Activated naive CD4-positive, alpha-beta T cell (primary cell): Measurements from ENCODE around the gene PNPLA6.
A peak's percentile ranks its signal among the peaks of the same experiment; 100 is the strongest.
"Not testable (repeated sequence)": the region's sequence is repeated elsewhere in the genome, so short reads cannot be mapped to it uniquely, and the experiment has no call there.

Experiments used
- DNase-seq, 4 experiments: peaks; one replicate each; lab custom pipeline; 2025; lab: John Stamatoyannopoulos, UW

PNPLA6 gene

DNA sequence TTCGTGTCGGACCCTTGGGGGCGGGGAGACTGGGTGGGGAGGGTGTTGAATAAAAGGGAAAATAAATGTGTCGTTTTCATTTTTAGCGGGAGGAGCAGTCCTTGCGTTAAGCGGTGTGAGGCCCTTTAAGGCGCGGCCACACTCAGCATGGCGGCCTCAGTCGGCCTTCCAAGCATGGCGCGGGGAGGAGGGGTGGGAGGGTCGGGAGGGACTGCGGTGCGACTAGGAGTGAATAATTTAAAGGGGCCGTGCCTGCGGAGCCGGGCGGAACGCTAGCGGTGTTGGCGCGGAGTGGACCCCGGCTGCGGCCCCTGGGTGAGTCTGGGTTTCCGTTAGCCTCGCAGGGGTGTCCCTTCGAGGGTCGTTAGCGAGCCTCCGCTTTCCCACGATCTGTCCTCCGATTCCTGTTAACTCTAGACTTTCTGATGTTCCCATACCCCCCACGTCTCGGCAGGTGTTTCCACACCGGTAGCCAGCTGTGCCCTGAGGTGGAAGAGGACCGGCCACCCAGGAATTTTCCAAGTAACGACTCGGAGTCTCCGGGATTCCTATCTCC is 1.5 kb upstream of the PNPLA6 start:
- DNase-seq, result peak; percentile 61 to 82 (median 68)

DNA sequence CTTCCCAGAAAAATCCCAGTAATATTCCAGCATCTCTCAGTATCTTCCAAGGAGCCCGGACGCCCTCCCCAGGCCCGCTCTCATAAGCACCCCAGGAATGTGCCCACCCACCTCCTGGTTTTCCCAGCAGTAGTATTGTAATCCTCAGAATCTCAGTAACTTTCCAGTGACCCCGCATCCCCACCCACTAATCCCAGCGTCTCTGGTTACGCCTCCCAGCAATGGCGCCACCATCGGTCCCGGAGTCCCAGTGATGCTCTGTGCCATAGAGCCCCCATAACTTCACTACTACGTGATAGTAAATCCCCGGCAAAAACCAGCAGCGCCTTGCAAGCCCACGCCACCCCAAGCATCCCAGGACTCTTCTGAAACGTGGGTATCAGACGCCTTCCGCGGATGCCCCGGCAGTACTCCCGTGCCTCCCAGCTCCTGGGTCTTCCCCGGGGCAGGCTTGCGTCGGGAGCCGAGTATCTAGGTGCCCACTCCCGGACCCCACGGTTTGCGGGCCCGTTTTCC is 928 bp upstream of the PNPLA6 start:
- no peak for DNase-seq

GRCh38 chr19:7535998-7536695 is 630 bp downstream of the PNPLA6 start:
- no peak for DNase-seq

DNA sequence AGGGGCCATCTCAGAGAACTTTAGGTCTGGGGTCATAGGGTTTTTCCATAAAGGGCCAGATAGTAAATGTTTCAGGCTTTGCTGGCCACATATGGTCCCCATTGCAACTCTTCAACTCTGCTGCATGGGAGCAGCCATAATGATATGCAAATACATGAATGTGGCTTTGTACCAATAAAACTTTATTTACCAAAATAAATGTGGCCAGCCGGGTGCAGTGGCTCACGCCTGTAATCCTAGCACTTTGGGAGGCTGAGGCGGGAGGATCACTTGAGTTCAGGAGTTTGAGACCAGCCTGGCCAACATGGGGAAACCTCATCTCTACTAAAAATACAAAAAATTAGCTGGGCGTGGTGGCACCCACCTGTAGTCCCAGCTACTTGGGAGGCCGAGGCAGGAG is 3.5 kb downstream of the PNPLA6 start:
- DNase-seq, result not testable (repeated sequence)

DNA sequence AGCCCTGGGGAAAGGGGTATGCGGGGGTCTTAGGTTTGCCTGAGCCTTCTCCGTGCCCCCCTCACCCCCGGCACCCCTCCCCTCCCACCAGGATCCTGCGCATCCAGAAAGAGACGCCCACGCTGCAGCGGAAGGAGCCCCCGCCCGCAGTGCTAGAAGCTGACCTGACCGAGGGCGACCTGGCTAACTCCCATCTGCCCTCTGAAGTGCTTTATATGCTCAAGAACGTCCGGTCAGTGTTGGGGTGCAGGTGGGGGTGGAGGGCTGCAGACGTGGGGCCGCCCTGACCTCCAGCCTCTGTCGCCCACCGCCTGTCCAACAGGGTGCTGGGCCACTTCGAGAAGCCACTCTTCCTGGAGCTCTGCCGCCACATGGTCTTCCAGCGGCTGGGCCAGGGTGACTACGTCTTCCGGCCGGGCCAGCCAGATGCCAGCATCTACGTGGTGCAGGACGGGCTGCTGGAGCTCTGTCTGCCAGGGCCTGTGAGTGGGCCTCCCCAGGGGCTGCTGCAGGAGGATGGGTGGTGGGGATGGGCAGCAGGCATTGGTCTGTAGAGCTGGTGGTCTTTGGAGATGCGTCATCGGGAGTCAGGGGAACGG is 4.4 kb downstream of the PNPLA6 start:
- DNase-seq, result no peak

DNA sequence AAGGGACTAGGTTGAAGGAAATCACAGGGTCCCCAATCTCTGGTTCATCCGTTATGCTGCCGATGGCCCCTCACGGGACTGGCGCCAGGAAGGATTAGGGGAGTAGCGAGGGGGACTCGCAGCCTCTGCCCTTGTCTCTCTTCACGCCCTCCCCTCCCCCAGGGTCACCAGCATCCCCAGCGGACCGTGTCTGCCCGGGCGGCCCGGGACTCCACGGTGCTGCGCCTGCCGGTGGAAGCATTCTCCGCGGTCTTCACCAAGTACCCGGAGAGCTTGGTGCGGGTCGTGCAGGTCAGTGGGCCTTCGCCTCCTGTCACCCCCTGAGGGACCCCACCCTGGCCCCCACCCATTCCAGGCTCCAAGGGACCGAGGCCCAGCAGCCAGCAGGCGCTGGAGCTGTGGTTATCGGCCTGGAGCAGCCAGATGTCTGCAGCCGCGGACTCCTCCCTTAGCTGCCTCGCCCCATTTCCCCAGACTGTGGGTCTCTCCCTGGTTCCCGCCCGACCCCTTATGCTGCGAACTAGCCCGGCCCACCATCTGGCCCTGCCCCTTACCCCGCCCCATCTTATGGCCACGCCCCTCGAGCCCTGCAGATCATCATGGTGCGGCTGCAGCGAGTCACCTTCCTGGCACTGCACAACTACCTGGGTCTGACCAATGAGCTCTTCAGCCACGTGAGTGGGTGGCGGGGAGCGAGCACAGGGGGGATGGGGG is 5.4 kb downstream of the PNPLA6 start:
- DNase-seq, result no peak

DNA sequence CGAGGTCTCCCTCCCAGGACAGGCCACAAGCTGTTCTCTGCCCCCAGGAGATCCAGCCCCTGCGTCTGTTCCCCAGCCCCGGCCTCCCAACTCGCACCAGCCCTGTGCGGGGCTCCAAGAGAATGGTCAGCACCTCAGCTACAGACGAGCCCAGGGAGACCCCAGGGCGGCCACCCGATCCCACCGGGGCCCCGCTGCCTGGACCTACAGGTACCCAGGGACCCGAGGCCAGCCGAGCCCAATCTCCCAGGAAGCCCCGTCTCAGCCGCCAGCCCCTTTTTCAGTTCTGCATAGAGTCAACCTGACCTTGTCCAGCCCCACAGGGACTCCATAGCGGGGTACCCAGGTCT is 5.9 kb downstream of the PNPLA6 start:
- no peak for DNase-seq

- DNase-seq, result no peak
Observed at GRCh38 chr19:7541828-7542443, 6.4 kb downstream of the PNPLA6 start.

DNA sequence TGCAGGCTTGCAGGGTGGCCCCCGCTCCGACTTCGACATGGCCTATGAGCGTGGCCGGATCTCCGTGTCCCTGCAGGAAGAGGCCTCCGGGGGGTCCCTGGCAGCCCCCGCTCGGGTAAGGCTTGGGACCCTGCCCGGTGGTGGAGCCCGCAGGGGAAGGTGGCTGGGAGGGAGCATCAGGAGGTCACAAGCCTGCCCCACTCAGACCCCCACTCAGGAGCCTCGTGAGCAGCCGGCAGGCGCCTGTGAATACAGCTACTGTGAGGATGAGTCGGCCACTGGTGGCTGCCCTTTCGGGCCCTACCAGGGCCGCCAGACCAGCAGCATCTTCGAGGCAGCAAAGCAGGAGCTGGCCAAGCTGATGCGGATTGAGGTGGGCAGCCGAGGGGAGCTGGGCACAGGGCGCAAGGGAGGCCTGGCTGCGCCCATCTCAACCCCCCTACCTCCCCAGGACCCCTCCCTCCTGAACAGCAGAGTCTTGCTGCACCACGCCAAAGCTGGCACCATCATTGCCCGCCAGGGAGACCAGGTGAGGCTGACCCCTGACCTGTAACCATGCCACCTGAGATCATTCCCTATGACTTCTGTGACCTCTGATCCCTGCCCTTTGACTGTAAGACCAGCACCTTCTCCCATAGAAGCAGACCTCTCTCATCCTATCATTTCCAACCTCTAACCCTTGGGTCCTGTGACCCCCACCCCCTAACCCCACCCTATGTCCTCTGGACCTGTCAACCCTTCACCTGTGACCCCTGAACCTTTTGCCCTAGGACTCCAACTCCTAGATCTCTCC is 7.2 kb downstream of the PNPLA6 start:
- no peak for DNase-seq

DNA sequence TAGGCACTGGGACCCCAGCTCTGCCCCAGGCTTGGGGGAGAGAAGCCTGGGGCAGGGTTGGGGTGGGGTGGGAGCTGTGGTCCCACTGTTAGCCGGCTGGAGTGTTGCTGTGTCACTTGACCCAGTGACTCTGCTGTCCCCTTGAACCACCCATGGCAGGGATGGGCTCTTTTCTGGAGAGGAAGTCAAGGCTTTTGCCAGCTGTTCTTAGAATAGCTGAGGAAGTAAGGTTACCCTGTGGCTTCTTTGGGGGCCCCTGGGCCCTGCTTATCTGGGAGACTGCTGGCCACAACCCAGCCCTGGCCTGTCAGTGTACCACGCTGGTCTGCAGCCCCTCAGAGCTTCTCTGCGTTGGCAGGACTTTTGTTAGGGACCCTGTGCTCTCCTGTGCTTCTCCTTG is 9.1 kb downstream of the PNPLA6 start:
- DNase-seq, result no peak

DNA sequence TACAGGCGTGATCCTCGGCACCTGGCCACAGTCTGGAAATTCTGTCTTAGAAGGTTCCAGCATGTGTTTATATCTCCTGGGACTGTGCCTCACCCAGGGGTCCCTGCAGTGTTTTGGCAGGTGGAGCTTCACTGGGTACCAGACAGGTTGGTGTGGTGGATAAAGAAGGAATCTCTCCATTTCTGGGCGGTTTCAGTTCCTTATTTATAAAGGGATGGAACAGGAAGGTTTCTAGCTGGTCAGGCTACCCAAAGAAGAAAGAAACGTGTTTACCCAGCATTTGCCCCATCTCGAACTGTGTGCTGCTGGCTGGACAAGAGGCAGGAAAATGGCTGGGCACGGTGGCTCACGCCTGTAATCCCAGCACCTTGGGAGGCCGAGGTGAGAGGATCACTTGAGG is 9.8 kb downstream of the PNPLA6 start:
- DNase-seq, result no peak

- DNase-seq, result no peak
Observed at GRCh38 chr19:7545904-7546303, 10.4 kb downstream of the PNPLA6 start.

GRCh38 chr19:7547159-7547558 is 11.6 kb downstream of the PNPLA6 start:
- DNase-seq, result no peak

DNA sequence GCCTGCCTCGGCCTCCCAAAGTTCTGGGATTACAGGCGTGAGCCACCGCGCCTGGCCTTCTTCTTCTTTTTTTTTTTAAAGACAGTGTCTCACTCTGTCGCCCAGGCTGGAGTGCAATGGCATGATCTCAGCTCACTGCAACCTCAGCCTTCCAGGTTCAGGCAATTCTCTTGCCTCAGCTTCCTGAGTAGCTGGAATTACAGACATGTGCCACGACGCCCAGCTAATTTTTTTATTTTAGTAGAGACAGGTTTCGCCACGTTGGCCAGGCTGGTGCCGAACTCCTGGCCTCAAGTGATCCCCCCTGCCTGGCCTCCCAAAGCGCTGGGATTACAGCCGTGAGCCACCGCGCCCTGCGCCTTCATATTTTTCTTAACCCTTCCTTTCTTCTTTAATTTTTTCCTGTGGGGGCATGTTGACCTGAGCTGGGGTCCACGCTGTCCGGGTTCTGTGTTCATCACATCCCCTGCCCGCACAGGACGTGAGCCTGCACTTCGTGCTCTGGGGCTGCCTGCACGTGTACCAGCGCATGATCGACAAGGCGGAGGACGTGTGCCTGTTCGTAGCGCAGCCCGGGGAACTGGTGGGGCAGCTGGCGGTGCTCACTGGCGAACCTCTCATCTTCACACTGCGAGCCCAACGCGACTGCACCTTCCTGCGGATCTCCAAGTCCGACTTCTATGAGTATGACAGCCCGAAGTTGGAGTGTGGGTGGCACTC is 14.1 kb downstream of the PNPLA6 start:
- no peak for DNase-seq

- DNase-seq, result no peak
Observed at GRCh38 chr19:7550169-7550770, 14.8 kb downstream of the PNPLA6 start.

DNA sequence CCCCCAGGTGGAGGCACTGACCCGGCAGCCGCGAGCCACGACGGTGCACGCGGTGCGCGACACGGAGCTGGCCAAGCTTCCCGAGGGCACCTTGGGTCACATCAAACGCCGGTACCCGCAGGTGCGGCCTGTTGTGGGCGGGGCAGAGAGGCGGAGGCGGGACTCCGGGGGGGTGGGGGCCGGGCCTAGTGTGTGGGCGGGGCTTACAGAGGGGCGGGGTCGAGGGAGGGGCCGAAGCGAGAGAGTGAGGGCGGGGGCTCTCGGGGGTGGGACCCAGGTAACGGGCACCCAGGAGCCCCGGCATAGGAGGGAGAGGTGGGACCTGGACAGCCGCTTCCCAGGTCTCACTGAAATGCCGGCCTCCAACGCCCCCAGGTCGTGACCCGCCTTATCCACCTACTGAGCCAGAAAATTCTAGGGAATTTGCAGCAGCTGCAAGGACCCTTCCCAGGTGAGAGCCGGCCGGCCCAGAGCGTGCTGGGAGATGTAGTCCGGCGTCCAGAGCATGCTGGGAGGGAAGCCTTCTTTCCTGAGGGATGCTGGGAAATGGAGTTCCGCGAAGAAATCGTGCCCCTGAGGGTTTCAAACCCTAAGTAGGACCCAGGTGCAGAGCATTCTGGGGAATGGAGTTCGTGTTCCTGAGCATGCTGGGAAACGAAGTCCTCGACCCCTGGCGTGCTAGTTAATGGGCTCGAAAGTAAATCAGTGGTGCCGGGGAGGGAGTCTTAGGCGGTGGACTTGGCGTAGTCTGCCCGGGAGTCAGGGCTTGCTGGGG is 15.7 kb downstream of the PNPLA6 start:
- peak in 1 of 4 experiments; percentile 27 for DNase-seq

GRCh38 chr19:7552781-7553180 is 17.3 kb downstream of the PNPLA6 start:
- DNase-seq, result no peak

DNA sequence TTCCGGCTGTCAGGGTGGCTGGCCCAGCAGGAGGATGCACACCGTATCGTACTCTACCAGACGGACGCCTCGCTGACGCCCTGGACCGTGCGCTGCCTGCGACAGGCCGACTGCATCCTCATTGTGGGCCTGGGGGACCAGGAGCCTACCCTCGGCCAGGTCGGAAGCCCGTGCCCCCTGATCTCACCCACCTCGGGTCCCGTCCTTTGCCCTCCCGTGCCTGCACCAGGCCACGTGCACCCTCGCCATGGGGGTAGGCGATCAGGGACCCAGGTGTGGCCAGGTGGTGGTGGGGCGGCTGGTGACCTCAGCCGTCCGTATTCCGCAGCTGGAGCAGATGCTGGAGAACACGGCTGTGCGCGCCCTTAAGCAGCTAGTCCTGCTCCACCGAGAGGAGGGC is 19.0 kb downstream of the PNPLA6 start:
- no peak for DNase-seq

GRCh38 chr19:7554990-7555864 is 19.7 kb downstream of the PNPLA6 start:
- DNase-seq, result no peak
